Esophagus mucosa (tissue), 1 donor: Measurements from ENCODE around the gene IL37. TPM values are rescaled to one million over a fixed set of nuclear protein-coding genes. Genes with fewer than 3 reads are reported as not detected.

Experiments
- ATAC-seq: fragments of 200-7000 bp; cut with Tn5 transposase; one replicate; pipeline ENCODE4 v1.9.1; 2020
- total RNA-seq: library from RNA; stranded (reverse); gene quantifications from one replicate; pipeline ENCODE4 v1.2.4, GENCODE V29; 2023
- donor health status: DM: yes; HTN: yes; CAD: no.

The IL37 gene
- total RNA-seq, 1 donor from 2014 or later, result not detected

DNA sequence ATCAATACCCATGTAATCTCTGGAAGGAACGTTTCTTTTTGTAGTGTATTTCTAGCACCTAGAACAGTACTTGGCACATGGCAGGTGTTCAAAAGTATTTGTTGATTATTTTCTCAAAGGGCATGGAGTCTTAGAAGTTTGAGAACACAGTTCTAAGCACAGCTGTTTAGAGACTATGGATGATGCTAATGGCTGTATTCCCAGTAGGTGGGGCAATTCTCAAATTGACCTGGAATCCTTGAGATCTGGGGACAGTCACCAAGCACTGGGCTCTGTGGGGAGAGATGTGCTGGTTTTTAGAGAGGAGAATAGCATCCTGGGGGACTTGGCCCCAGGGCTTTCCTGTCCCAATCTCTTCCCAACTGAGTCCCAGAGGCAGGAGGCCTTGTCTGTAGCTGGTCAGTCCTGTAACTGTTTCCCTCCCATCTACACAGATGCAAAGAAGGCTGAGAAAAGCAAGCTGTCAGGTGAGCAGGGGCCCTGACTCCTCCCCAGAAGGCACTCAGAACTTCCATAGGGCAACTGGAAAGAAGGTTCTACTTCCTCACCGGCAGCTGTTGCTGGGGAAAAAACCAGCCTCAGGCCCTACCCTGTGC, 49.4 kb downstream of the IL37 start:
- ATAC-seq, result no peak

- no peak for ATAC-seq
Measured at GRCh38 chr2:112962308-112963175, 51.6 kb downstream of the IL37 start.

DNA sequence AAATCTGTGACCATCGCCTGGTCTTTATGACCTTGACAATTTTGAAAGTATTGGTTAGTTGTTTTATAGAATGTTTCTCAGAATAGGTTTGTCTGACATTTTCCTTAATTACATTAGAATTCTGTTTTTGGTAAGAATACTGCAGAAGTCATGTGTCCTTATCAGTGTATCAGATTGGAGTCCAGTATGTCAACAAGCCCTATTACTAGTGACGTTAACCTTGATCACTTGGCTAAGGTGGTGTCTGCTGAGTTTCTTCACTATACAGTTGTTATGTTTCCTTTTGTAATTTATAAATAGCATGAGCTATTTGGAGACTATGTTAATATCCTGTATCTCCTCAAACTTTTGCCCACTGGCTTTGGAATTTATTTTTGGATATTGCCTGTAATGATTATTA, 56.1 kb downstream of the IL37 start:
- ATAC-seq, result no peak

Other genes starting within 250 kb of the IL37 start
- not detected for gene NT5DC4, start 190.1 kb upstream of the IL37 start, total RNA-seq
- gene CKAP2L, start 146.6 kb upstream of the IL37 start, total RNA-seq, result 14.0 TPM
- 9.4 TPM for gene IL1A, start 126.7 kb upstream of the IL37 start, total RNA-seq
- 4.1 TPM for gene IL1B, start 74.4 kb upstream of the IL37 start, total RNA-seq
- 27.4 TPM for gene IL36G, start 66.8 kb downstream of the IL37 start, total RNA-seq
- 167 TPM for gene IL36A, start 94.3 kb downstream of the IL37 start, total RNA-seq
- 1.4 TPM for gene IL36B, start 141.7 kb downstream of the IL37 start, total RNA-seq
- 64.1 TPM for gene IL36RN, start 148.0 kb downstream of the IL37 start, total RNA-seq
- gene IL1F10, start 156.8 kb downstream of the IL37 start, total RNA-seq, result not detected
- gene IL1RN, start 216.4 kb downstream of the IL37 start, total RNA-seq, result 871 TPM